Activated CD8-positive, alpha-beta T cell treated with anti-CD3 and anti-CD28 coated beads for 36 hours (primary cell): ENCODE measurements around the gene FHIP1A. TPM values are rescaled to one million over a fixed set of nuclear protein-coding genes. Genes with fewer than 3 reads are reported as not detected.

ENCODE experiments used
- ATAC-seq: fragments of 200-7000 bp; cut with Tn5 transposase; one replicate; pipeline ENCODE4 v1.10.0; 2021; ENCODE audit warnings: mild to moderate bottlenecking, moderate library complexity
- CTCF ChIA-PET: fragments of 350-600 bp; sonication (Branson Sonifier 250); formaldehyde crosslinking; loops from one replicate; lab custom pipeline; 2021; ENCODE audit warnings: antibody characterized with exemption; lab: Charles Lee
- POLR2A ChIA-PET: fragments of 350-600 bp; sonication (Branson Sonifier 250); formaldehyde crosslinking; loops from one replicate; lab custom pipeline; 2021; ENCODE audit warnings: antibody characterized with exemption; lab: Charles Lee
- DNase-seq: peaks from one replicate; pipeline ENCODE4 v3.0.0-alpha.2; 2020
- H3K27ac Mint-ChIP-seq: one replicate; pipeline ENCODE4 v1.8.0; 2021; ENCODE audit warnings: mild to moderate bottlenecking, mixed read lengths
- H3K27me3 Mint-ChIP-seq: one replicate; pipeline ENCODE4 v1.8.0; 2021; ENCODE audit warnings: mixed read lengths
- H3K36me3 Mint-ChIP-seq: one replicate; pipeline ENCODE4 v1.8.0; 2021; ENCODE audit warnings: low read depth, mixed read lengths
- H3K4me1 Mint-ChIP-seq: one replicate; pipeline ENCODE4 v1.8.0; 2021; ENCODE audit warnings: low read depth, mixed read lengths
- H3K4me3 Mint-ChIP-seq: one replicate; pipeline ENCODE4 v1.8.0; 2021; ENCODE audit warnings: mild to moderate bottlenecking, moderate library complexity, mixed read lengths
- H3K9me3 Mint-ChIP-seq: one replicate; pipeline ENCODE4 v1.8.0; 2021; ENCODE audit warnings: mixed read lengths
- intact Hi-C: fragments of 100-400 bp; cut with micrococcal nuclease; formaldehyde crosslinking; loops from one replicate; pipeline ENCODE4 v1.10.0; 2022
- total RNA-seq, 2 experiments: library from RNA; stranded (reverse); gene quantifications; one replicate each; pipeline ENCODE4 v1.2.3, GENCODE V29; 2021
- TF ChIP-seq, protein P1 (sequence below): fragments of 200-600 bp; IDR thresholded peaks from one replicate; pipeline ENCODE4 v1.8.0; 2022; ENCODE audit warnings: antibody characterized with exemption, mild to moderate bottlenecking

The FHIP1A gene
- total RNA-seq, 2 experiments from 2014 or later: 0.76 to 0.86 TPM

DNA sequence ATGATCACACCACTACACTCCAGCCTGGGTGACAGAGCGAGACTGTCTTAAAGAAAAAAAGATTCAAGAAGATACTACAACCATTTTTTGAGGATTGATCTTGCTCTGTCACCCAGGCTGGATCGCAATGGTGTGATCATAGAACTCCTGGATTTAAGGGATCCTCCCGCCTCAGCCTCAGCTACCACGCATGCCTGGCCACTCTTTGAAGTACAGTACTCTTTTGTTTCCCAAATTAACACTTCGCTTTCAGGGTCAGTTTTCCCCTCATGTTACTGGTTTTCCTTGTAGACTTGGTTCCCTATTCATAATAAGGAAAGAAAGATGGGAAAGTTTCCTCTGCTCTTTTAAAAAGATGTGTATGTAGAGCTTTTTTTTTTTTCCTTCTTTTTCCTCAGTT lies 34.3 kb downstream of the FHIP1A start:
- POLR2A ChIA-PET: interaction anchor here (0.6 kb wide), 1 partner anchor 57 kb away, joined by 3 read pairs; no protein-coding TSS in a partner anchor
- no peak for DNase-seq

DNA sequence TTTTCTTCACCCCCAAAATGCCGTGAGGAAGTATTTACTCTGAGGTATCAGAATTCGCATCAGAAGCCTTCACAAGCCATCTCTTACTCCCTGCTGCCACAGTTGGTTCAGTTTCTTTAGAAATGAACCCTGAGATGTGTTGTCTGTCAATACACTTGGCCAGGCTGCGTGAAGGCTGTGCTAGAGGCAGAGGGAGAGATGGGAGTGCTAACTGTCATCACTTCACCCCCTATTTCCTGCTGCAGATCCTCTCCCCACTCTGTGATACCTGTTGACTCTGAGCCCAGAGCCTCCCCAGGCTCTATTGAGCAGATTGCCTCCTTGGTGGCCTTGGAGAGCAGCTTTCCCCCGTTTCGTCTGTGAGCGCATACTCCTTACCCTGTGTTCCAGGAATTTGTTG lies 34.8 kb downstream of the FHIP1A start:
- TF ChIP-seq, protein P1, sequence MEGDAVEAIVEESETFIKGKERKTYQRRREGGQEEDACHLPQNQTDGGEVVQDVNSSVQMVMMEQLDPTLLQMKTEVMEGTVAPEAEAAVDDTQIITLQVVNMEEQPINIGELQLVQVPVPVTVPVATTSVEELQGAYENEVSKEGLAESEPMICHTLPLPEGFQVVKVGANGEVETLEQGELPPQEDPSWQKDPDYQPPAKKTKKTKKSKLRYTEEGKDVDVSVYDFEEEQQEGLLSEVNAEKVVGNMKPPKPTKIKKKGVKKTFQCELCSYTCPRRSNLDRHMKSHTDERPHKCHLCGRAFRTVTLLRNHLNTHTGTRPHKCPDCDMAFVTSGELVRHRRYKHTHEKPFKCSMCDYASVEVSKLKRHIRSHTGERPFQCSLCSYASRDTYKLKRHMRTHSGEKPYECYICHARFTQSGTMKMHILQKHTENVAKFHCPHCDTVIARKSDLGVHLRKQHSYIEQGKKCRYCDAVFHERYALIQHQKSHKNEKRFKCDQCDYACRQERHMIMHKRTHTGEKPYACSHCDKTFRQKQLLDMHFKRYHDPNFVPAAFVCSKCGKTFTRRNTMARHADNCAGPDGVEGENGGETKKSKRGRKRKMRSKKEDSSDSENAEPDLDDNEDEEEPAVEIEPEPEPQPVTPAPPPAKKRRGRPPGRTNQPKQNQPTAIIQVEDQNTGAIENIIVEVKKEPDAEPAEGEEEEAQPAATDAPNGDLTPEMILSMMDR: no peak
- Mint-ChIP-seq H3K4me3 (no peak overlapping the region), H3K4me1 (no peaks in the 10 kb centered on the region), H3K36me3 (no peaks in the 10 kb centered on the region), H3K27me3 (peaks cover 8% of the 10 kb centered on the region), H3K27ac (no peak overlapping the region), H3K9me3 (no peaks in the 10 kb centered on the region)
- DNase-seq: no peak
- ChIA-PET POLR2A (interaction anchor here (0.6 kb wide), 1 partner anchor 58 kb away, joined by 3 read pairs; no protein-coding TSS in a partner anchor), CTCF (no interaction called here)
- intact Hi-C loops: no loop called here
- ATAC-seq: no peak

More for the DNA sequence above, 34.3 kb downstream of the FHIP1A start:
- Mint-ChIP-seq H3K36me3 (no peaks in the 10 kb centered on the region), H3K9me3 (no peaks in the 10 kb centered on the region), H3K4me1 (no peaks in the 10 kb centered on the region), H3K27ac (no peak overlapping the region), H3K27me3 (peaks cover 8% of the 10 kb centered on the region), H3K4me3 (no peak overlapping the region)
- CTCF ChIA-PET: no interaction called here
- TF ChIP-seq, protein P1: no peak
- no peak for ATAC-seq
- intact Hi-C loops: no loop called here

DNA sequence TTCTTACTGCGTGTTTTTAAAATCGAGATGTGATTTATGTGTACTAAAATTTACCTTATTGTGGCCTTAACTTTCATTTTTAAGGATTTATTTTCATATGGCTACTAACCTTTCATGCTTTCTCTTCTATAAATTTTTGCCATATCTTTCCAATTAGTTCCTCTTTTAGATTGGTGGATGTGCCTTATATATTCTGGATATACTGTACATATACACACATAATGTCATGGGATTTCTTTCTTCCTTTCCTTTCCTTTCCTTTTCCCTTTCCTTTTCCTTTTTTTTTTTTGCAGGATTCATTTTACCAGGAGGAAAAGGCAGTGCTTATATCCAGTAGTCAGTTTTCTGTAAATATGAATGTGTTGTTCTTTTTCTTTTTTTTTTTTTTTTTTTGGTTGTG lies 37.2 kb downstream of the FHIP1A start:
- Mint-ChIP-seq H3K27me3 (peaks cover 4% of the 10 kb centered on the region), H3K9me3 (no peaks in the 10 kb centered on the region), H3K4me3 (no peak overlapping the region), H3K27ac (no peak overlapping the region), H3K36me3 (no peaks in the 10 kb centered on the region), H3K4me1 (no peaks in the 10 kb centered on the region)
- POLR2A ChIA-PET: no interaction called here
- DNase-seq (no peak), ATAC-seq (no peak)
- intact Hi-C loops: no loop called here
- TF ChIP-seq, protein P1: no peak
- CTCF ChIA-PET: no interaction called here

DNA sequence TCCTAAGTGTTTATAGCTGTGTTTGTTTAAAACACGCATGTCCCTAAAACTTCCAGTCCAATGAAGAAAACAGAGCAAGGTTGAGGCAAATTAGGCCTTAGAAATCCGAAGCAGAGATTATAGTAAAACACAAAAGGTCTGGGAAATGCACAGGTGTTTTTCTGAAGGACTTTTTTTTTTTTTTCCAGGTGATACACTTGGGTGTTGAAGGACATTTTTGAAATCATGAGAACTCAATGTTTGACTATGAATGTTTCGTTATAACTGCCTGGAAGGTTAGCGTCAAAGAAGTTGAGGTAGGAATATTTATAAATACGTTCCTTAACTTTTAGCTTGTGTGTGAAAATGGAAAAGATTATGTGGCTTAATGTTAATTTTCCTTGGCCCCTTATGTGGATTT lies 45.5 kb downstream of the FHIP1A start:
- DNase-seq (no peak), ATAC-seq (no peak)
- CTCF ChIA-PET: no interaction called here
- intact Hi-C loops: no loop called here
- Mint-ChIP-seq H3K9me3 (no peaks in the 10 kb centered on the region), H3K27me3 (peaks cover 6% of the 10 kb centered on the region), H3K4me3 (no peak overlapping the region), H3K36me3 (no peaks in the 10 kb centered on the region), H3K4me1 (no peaks in the 10 kb centered on the region), H3K27ac (no peak overlapping the region)
- POLR2A ChIA-PET: interaction anchor here (0.7 kb wide), 1 partner anchor 165 kb away, joined by 4 read pairs; no protein-coding TSS in a partner anchor
- TF ChIP-seq, protein P1: no peak

DNA sequence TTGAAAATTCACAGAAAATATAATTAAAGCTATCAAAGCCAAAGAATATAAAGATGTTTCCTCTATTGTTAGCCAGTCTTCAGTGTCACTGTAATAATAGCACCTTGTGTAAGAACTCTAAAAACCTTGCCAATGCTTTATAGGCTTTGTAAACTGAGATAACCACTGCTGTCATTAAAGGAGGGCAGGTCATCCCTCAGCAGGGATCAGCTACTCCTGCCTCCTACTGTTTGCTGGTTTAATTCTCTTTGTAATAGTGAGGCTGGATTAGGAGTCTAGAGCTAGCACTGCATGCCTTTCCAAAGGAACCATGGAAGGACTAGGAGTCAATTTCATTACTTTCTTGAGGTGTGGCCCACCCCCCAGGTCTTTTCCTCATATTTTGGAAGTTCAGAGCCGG lies 46.2 kb downstream of the FHIP1A start:
- H3K9me3 Mint-ChIP-seq: no peaks in the 10 kb centered on the region
- CTCF ChIA-PET: no interaction called here
- no peaks in the 10 kb centered on the region for H3K4me1 Mint-ChIP-seq
- peaks cover 6% of the 10 kb centered on the region for H3K27me3 Mint-ChIP-seq
- intact Hi-C loops: no loop called here
- H3K36me3 Mint-ChIP-seq: no peaks in the 10 kb centered on the region
- ATAC-seq (no peak), DNase-seq (no peak)
- POLR2A ChIA-PET: no interaction called here
- no peak overlapping the region for H3K4me3 Mint-ChIP-seq
- TF ChIP-seq, protein P1: no peak
- no peak overlapping the region for H3K27ac Mint-ChIP-seq
